GM13977 (cell line): ENCODE results near the gene DEF6.

ENCODE experiments used
- DNase-seq: peaks from one replicate; pipeline ENCODE4 v3.0.0; 2012; ENCODE audit warnings: low spot score
- in situ Hi-C: fragments of 300-500 bp; cut with MboI; formaldehyde crosslinking; loops from one replicate; pipeline ENCODE4 v1.12.0; 2022; ENCODE audit warnings: low sequenced_read_pairs, low pct_unique_long_range_greater_than_20kb, mixed read lengths, inconsistent platforms; ENCODE audit not compliant: unreplicated experiment
- TF ChIP-seq, protein P1 (sequence below): IDR thresholded peaks from 2 replicates; pipeline ENCODE4 v1.5.1; 2012; ENCODE audit warnings: mild to moderate bottlenecking, control low read depth; ENCODE audit not compliant: insufficient read depth; ENCODE audit errors: extremely low read depth, missing control alignments

Gene DEF6

GRCh38 chr6:35343092-35343834 is 45.6 kb downstream of the DEF6 start:
- DNase-seq: peak; percentile 35
- in situ Hi-C loops: loop anchor here (10.0 kb wide), 1 partner anchor 102 kb away; no protein-coding TSS in a partner anchor
- TF ChIP-seq, protein P1, sequence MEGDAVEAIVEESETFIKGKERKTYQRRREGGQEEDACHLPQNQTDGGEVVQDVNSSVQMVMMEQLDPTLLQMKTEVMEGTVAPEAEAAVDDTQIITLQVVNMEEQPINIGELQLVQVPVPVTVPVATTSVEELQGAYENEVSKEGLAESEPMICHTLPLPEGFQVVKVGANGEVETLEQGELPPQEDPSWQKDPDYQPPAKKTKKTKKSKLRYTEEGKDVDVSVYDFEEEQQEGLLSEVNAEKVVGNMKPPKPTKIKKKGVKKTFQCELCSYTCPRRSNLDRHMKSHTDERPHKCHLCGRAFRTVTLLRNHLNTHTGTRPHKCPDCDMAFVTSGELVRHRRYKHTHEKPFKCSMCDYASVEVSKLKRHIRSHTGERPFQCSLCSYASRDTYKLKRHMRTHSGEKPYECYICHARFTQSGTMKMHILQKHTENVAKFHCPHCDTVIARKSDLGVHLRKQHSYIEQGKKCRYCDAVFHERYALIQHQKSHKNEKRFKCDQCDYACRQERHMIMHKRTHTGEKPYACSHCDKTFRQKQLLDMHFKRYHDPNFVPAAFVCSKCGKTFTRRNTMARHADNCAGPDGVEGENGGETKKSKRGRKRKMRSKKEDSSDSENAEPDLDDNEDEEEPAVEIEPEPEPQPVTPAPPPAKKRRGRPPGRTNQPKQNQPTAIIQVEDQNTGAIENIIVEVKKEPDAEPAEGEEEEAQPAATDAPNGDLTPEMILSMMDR: no peak

GRCh38 chr6:35343835-35344550 is 46.4 kb downstream of the DEF6 start:
- in situ Hi-C loops: loop anchor here (10.0 kb wide), 1 partner anchor 101 kb away; no protein-coding TSS in a partner anchor
- TF ChIP-seq, protein P1: no peak
- DNase-seq: no peak

GRCh38 chr6:35351422-35351821 is 53.8 kb downstream of the DEF6 start:
- no peak for DNase-seq
- TF ChIP-seq, protein P1: no peak
- in situ Hi-C loops: no loop called here

DNA sequence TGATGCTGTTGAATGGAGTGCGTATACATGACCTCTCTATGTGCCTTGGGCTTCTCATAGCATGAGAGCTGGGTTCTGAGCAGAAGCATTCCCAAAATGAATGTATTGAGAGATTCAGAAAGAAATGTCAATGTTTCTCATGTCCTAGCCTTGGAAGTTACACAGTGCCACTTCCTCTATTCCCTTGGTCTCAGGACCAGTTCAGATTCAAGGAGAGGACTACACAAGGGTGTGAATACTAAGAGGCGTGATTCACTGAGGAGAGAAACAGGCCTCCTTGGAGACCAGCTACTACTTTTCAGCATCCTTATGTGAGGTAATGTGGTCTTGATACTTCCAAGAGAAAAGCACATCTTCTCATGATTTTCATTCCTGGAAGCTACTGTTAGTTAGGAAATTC is 55.1 kb downstream of the DEF6 start:
- no peak for DNase-seq
- in situ Hi-C loops: no loop called here
- TF ChIP-seq, protein P1: no peak

GRCh38 chr6:35354361-35355135 is 56.9 kb downstream of the DEF6 start:
- DNase-seq: no peak
- TF ChIP-seq, protein P1: no peak
- in situ Hi-C loops: no loop called here

DNA sequence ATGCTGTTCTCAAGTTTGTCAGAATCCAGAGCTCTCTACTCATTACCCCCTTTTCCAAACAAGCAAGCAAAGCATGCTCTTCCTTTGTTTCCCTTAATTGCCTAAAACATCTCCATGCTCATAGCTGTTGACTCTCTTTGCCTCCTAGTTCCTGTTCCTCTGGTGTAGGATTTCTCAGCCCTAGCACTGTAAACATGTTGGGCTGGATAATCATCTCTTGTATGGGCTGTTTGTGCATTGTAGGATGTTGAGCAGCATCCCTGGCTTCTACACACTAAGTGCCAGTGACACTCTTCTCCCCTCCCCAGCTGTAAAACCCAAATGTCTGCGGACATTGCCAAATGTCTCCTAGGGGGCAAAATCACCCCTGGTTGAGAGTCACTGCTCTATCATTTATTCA is 58.8 kb downstream of the DEF6 start:
- TF ChIP-seq, protein P1: no peak
- DNase-seq: no peak
- in situ Hi-C loops: no loop called here
